IMR-90 (cell line): ENCODE measurements around the gene CCDC28B. TPM values are rescaled to one million over a fixed set of nuclear protein-coding genes. Genes with fewer than 3 reads are reported as not detected.

ENCODE experiments used
- ATAC-seq: fragments of 200-7000 bp; cut with Tn5 transposase; 2 replicates; pipeline ENCODE4 v1.9.1; 2020; ENCODE audit warnings: low read depth, mild to moderate bottlenecking, moderate library complexity
- BruUV-seq: library from RNA; stranded (reverse); fragments of 400-500 nt; replicated peaks from 2 replicates; lab custom pipeline; 2021; lab: Mats Ljungman, UMichigan
- CTCF ChIA-PET: fragments of 300-600 bp; formaldehyde crosslinking; extraction: SDS; loops from one replicate; lab custom pipeline; 2021; ENCODE audit warnings: antibody characterized with exemption; lab: Yijun Ruan, JAX
- POLR2A ChIA-PET: fragments of 300-600 bp; sonication (Branson Sonifier 250); formaldehyde crosslinking; loops from one replicate; lab custom pipeline; 2022; ENCODE audit warnings: antibody characterized with exemption; ENCODE audit not compliant: unreplicated experiment; lab: Charles Lee
- DNase-seq: peaks from one replicate; pipeline ENCODE4 v3.0.0; 2013
- H2AFZ ChIP-seq: replicated peaks from 2 replicates; pipeline ENCODE3; 2013; ENCODE audit warnings: low read length, mild to moderate bottlenecking; ENCODE audit not compliant: poor library complexity
- H2AK5ac ChIP-seq: 2 replicates; pipeline ENCODE4 v1.6.1; 2013; ENCODE audit warnings: low read depth, low read length, inconsistent platforms
- H2AK9ac ChIP-seq: replicated peaks from 2 replicates; pipeline ENCODE3; 2013; ENCODE audit warnings: mild to moderate bottlenecking, low read depth, low read length, moderate library complexity; ENCODE audit not compliant: poor library complexity
- H2BK120ac ChIP-seq: 2 replicates; pipeline ENCODE4 v1.6.1; 2013; ENCODE audit warnings: low read depth, low read length, inconsistent platforms
- H2BK15ac ChIP-seq: 3 replicates; pipeline ENCODE4 v1.6.1; 2013; ENCODE audit warnings: low read depth, low read length, inconsistent platforms
- H2BK20ac ChIP-seq: 2 replicates; pipeline ENCODE4 v1.6.1; 2013; ENCODE audit warnings: low read depth, mild to moderate bottlenecking, inconsistent platforms, low read length, moderate library complexity
- H2BK5ac ChIP-seq: 2 replicates; pipeline ENCODE4 v1.6.1; 2013; ENCODE audit warnings: mild to moderate bottlenecking, low read depth, low read length, inconsistent platforms; ENCODE audit not compliant: poor library complexity, severe bottlenecking
- H3K14ac ChIP-seq: replicated peaks from 2 replicates; pipeline ENCODE4 v1.6.1; 2013; ENCODE audit warnings: low read depth, low read length, inconsistent platforms
- H3K18ac ChIP-seq: 2 replicates; pipeline ENCODE4 v1.6.1; 2013; ENCODE audit warnings: low read depth, low read length, control low read depth
- H3K23ac ChIP-seq: 2 replicates; pipeline ENCODE4 v1.6.1; 2013; ENCODE audit warnings: low read depth, low read length, inconsistent platforms
- H3K27ac ChIP-seq: 2 replicates; pipeline ENCODE4 v1.5.1; 2013; ENCODE audit warnings: mild to moderate bottlenecking, control low read depth, low read length; ENCODE audit not compliant: insufficient read depth
- H3K27me3 ChIP-seq: 2 replicates; pipeline ENCODE4 v1.6.1; 2013; ENCODE audit warnings: low read length; ENCODE audit not compliant: control insufficient read depth, insufficient read depth
- H3K36me3 ChIP-seq: 2 replicates; pipeline ENCODE4 v1.6.1; 2013; ENCODE audit warnings: low read length, mixed read lengths; ENCODE audit not compliant: control insufficient read depth, insufficient read depth
- H3K4ac ChIP-seq: 2 replicates; pipeline ENCODE4 v1.6.1; 2013; ENCODE audit warnings: low read depth, low read length, inconsistent platforms
- H3K4me1 ChIP-seq: 2 replicates; pipeline ENCODE4 v1.6.1; 2013; ENCODE audit warnings: low read length, mixed read lengths; ENCODE audit not compliant: control insufficient read depth, insufficient read depth
- H3K4me2 ChIP-seq: 2 replicates; pipeline ENCODE4 v1.6.1; 2013; ENCODE audit warnings: low read depth, mild to moderate bottlenecking, control low read depth, low read length, moderate library complexity
- H3K4me3 ChIP-seq: 2 replicates; pipeline ENCODE4 v1.5.1; 2013; ENCODE audit warnings: low read depth, mild to moderate bottlenecking, control low read depth, low read length, moderate library complexity; ENCODE audit not compliant: insufficient read depth
- H3K56ac ChIP-seq: 2 replicates; pipeline ENCODE4 v1.6.1; 2013; ENCODE audit warnings: low read length, inconsistent platforms; ENCODE audit not compliant: insufficient read depth; ENCODE audit errors: extremely low read depth
- H3K79me1 ChIP-seq, 2 experiments: 2 replicates each; pipeline ENCODE4 v1.6.1; 2013; ENCODE audit warnings: low read length in 2 of 2, inconsistent platforms in 1 of 2, low read depth in 1 of 2
- H3K9ac ChIP-seq: 2 replicates; pipeline ENCODE4 v1.6.1; 2013; ENCODE audit warnings: low read depth, low read length, control low read depth
- H3K9me1 ChIP-seq: 2 replicates; pipeline ENCODE4 v1.6.1; 2013; ENCODE audit warnings: low read length, inconsistent platforms; ENCODE audit not compliant: insufficient read depth
- H3K9me3 ChIP-seq: 2 replicates; pipeline ENCODE4 v1.6.1; 2013; ENCODE audit warnings: low read length; ENCODE audit not compliant: control insufficient read depth, insufficient read depth
- H4K20me1 ChIP-seq: 2 replicates; pipeline ENCODE4 v1.6.1; 2013; ENCODE audit warnings: low read length, inconsistent platforms; ENCODE audit not compliant: insufficient read depth
- H4K5ac ChIP-seq: 2 replicates; pipeline ENCODE4 v1.6.1; 2013; ENCODE audit warnings: mild to moderate bottlenecking, low read depth, low read length, control low read depth
- H4K8ac ChIP-seq, 2 experiments: 2 replicates each; pipeline ENCODE4 v1.6.1; 2013; ENCODE audit warnings: low read depth in 2 of 2, low read length in 2 of 2, control low read depth in 1 of 2, inconsistent platforms in 1 of 2
- H4K91ac ChIP-seq: 2 replicates; pipeline ENCODE4 v1.6.1; 2013; ENCODE audit warnings: low read depth, low read length, inconsistent platforms; ENCODE audit not compliant: insufficient read depth
- BHLHE40 ChIP-seq: fragments of 150-350 bp; IDR thresholded peaks from 2 replicates; pipeline ENCODE4 v1.6.1; 2016; ENCODE audit warnings: mild to moderate bottlenecking, low read depth, low read length
- MAZ ChIP-seq: IDR thresholded peaks from 2 replicates; pipeline ENCODE4 v1.6.1; 2012; ENCODE audit warnings: low read depth, mild to moderate bottlenecking, low read length, improper control_type of control experiment, moderate library complexity, borderline replicate concordance
- NFE2L2 ChIP-seq: fragments of 150-350 bp; IDR thresholded peaks from 2 replicates; pipeline ENCODE4 v1.6.1; 2016; ENCODE audit warnings: low read depth, mild to moderate bottlenecking, low read length
- RFX5 ChIP-seq: IDR thresholded peaks from 2 replicates; pipeline ENCODE4 v1.8.0; 2012; ENCODE audit warnings: low read depth, mild to moderate bottlenecking, low read length, moderate library complexity
- USF2 ChIP-seq: fragments of 150-350 bp; IDR thresholded peaks from 2 replicates; pipeline ENCODE4 v1.6.1; 2017; ENCODE audit warnings: mild to moderate bottlenecking, antibody characterized with exemption, low read length, low read depth
- WGBS, 2 experiments: methylation state at CpG; one replicate each; pipeline versions ENCODE4 v1.1.5 to v1.1.7; 2013; ENCODE audit warnings: missing lambda C conversion rate in 2 of 2; ENCODE audit not compliant: insufficient read length in 1 of 2; ENCODE audit errors: extremely low coverage in 2 of 2; 5-methylcytosine and 5-hydroxymethylcytosine counted together
- dilution Hi-C: fragments of 300-500 bp; cut with HindIII; formaldehyde crosslinking; loops from one replicate; pipeline ENCODE4 v1.14.3; 2018; ENCODE audit warnings: low sequenced_read_pairs; ENCODE audit not compliant: unreplicated experiment
- in situ Hi-C: fragments of 300-500 bp; cut with MboI; formaldehyde crosslinking; loops from 3 replicates; pipeline ENCODE4 v1.14.3; 2019; ENCODE audit warnings: low sequenced_read_pairs, inconsistent platforms, mixed read lengths
- intact Hi-C: fragments of 100-400 bp; cut with micrococcal nuclease; formaldehyde crosslinking; loops from 2 replicates; pipeline ENCODE4 v1.10.0; 2022
- polyA plus RNA-seq, 3 experiments: library from polyadenylated mRNA; depleted of rRNA; stranded (reverse); fragments of >200 nt; gene quantifications; 2 replicates each; pipeline ENCODE4 v1.2.3, GENCODE V29; 2012; ENCODE audit warnings: low replicate concordance in 1 of 3
- total RNA-seq: library from RNA; depleted of rRNA; stranded (reverse); fragments of >200 nt; gene quantifications from 2 replicates; pipeline ENCODE4 v1.2.3, GENCODE V29; 2012

CCDC28B gene
- total and polyA plus RNA-seq, 2 of the 4 experiments (the other 2 are of a cell fraction): 17.2 to 18.4 TPM

GRCh38 chr1:32246888-32247273, 46.5 kb downstream of the CCDC28B start, which contains the start of gene FAM167B:
Gene FAM167B (plus strand): TSS chr1:32247222. CDS start chr1:32247422, 200 bp downstream.
- H3K4me3 ChIP-seq: no peak within 1 kb of the TSS
- no peaks in the 10 kb centered on the region for H3K9me3 ChIP-seq
- peak within 1 kb of the TSS; percentile 58 to 70; a peak in 3 of 4 replicates for H4K8ac ChIP-seq
- H2BK15ac ChIP-seq: peak within 1 kb of the TSS; percentile 81; the same call in 1 of the 3 replicates
- peaks cover 16% of the 10 kb centered on the region for H3K9me1 ChIP-seq
- no peaks in the 10 kb centered on the region for H3K27me3 ChIP-seq
- peak within 1 kb of the TSS; percentile 45 for H3K18ac ChIP-seq
- H4K5ac ChIP-seq: peak within 1 kb of the TSS; percentile 55; the same call in 1 of the 2 replicates
- H3K23ac ChIP-seq: no peak within 1 kb of the TSS
- BruUV-seq: no TSS peak
- H3K56ac ChIP-seq: no peak within 1 kb of the TSS
- peak within 1 kb of the TSS; percentile 84 for H2BK20ac ChIP-seq
- H3K4me2 ChIP-seq: no peak within 1 kb of the TSS
- no peaks in the 10 kb centered on the region for H3K36me3 ChIP-seq
- peak; percentile 54; the same call in 1 of the 2 replicates for TF ChIP-seq USF2
- TF ChIP-seq RFX5: no peak
- TF ChIP-seq BHLHE40: no peak
- peak; percentile 63; the same call in 1 of the 2 replicates for TF ChIP-seq MAZ
- TF ChIP-seq NFE2L2: no peak
- peak within 1 kb of the TSS; percentile 72 for H4K91ac ChIP-seq
- no peak within 1 kb of the TSS for H3K9ac ChIP-seq
- peak within 1 kb of the TSS; percentile 42 for H2BK5ac ChIP-seq
- 37% methylated on average over 2 of the region's 3 CpGs; no CpG with 5 or more reads in 1 of the 2 experiments for WGBS, 2 experiments
- H2AFZ ChIP-seq: peak within 1 kb of the TSS; percentile 84
- in situ Hi-C loops (no loop called here), intact Hi-C loops (no loop called here), dilution Hi-C loops (no loop called here)
- H3K14ac ChIP-seq: peak within 1 kb of the TSS; percentile 76; the same call in 1 of the 2 replicates
- peak within 1 kb of the TSS; percentile 80 for H2AK5ac ChIP-seq
- POLR2A ChIA-PET: interaction anchor here (0.6 kb wide), 2 partner anchors 21 to 70 kb away, joined by 3 to 5 read pairs; no protein-coding TSS in a partner anchor
- peak within 1 kb of the TSS; percentile 86 for H2BK120ac ChIP-seq
- DNase-seq (peak; percentile 71), ATAC-seq (peak; percentile 60)
- CTCF ChIA-PET: interaction anchor here (1.1 kb wide), 1 partner anchor 77 kb away, joined by 3 read pairs; no protein-coding TSS in a partner anchor
- peaks cover 0 to 8% of the 10 kb centered on the region in 2 experiments; a peak in 2 of 4 replicates for H3K79me1 ChIP-seq
- H3K27ac ChIP-seq: peak within 1 kb of the TSS; percentile 54; the same call in 1 of the 2 replicates
- peaks cover 18% of the 10 kb centered on the region for H3K4me1 ChIP-seq
- H2AK9ac ChIP-seq: peak within 1 kb of the TSS; percentile 89
- peak within 1 kb of the TSS; percentile 94 for H3K4ac ChIP-seq
- H4K20me1 ChIP-seq: no peaks in the 10 kb centered on the region
